WTC11 (cell line): ENCODE measurements around the gene BCOR. TPM values are rescaled to one million over a fixed set of nuclear protein-coding genes. Genes with fewer than 3 reads are reported as not detected.

ENCODE experiments used
- ATAC-seq: fragments of 200-7000 bp; cut with Tn5 transposase; 2 replicates; pipeline ENCODE4 v1.10.0; 2021; ENCODE audit warnings: mild to moderate bottlenecking, moderate library complexity
- CTCF ChIA-PET: fragments of 300-600 bp; sonication (Branson Sonifier 250); formaldehyde crosslinking; loops from one replicate; lab custom pipeline; 2021; ENCODE audit warnings: antibody characterized with exemption; lab: Charles Lee
- POLR2A ChIA-PET: fragments of 350-600 bp; sonication (Branson Sonifier 250); formaldehyde crosslinking; loops from one replicate; lab custom pipeline; 2021; ENCODE audit warnings: antibody characterized with exemption; lab: Charles Lee
- DNase-seq: peaks from one replicate; pipeline ENCODE4 v3.0.0; 2021; ENCODE audit warnings: low spot score
- H3K27ac Mint-ChIP-seq: 2 replicates; pipeline ENCODE4 v1.8.0; 2021; ENCODE audit warnings: mixed read lengths
- H3K27me3 Mint-ChIP-seq: 2 replicates; pipeline ENCODE4 v1.8.0; 2021; ENCODE audit warnings: low read depth, mild to moderate bottlenecking, moderate library complexity, mixed read lengths
- H3K36me3 Mint-ChIP-seq: 2 replicates; pipeline ENCODE4 v1.8.0; 2021; ENCODE audit warnings: mixed read lengths
- H3K4me1 Mint-ChIP-seq: 2 replicates; pipeline ENCODE4 v1.8.0; 2022; ENCODE audit warnings: mixed read lengths
- H3K4me3 Mint-ChIP-seq: 2 replicates; pipeline ENCODE4 v1.8.0; 2021; ENCODE audit warnings: mild to moderate bottlenecking, moderate library complexity, mixed read lengths
- H3K9me3 Mint-ChIP-seq: 2 replicates; pipeline ENCODE4 v1.8.0; 2021; ENCODE audit warnings: mixed read lengths
- CREM ChIP-seq: sonication (generic); formaldehyde crosslinking; IDR thresholded peaks from 2 replicates; pipeline ENCODE4 v1.8.1; 2022; ENCODE audit warnings: mild to moderate bottlenecking, missing genetic modification reagents, moderate library complexity
- PRDM15 ChIP-seq: sonication (generic); formaldehyde crosslinking; IDR thresholded peaks from 2 replicates; pipeline ENCODE4 v1.8.0; 2022; ENCODE audit warnings: missing genetic modification reagents
- STAT6 ChIP-seq: sonication (generic); formaldehyde crosslinking; conservative IDR thresholded peaks from 2 replicates; pipeline ENCODE4 v1.8.1; 2023; ENCODE audit warnings: mild to moderate bottlenecking, low read depth, missing genetic modification reagents, moderate library complexity
- TEAD4 ChIP-seq: sonication (generic); formaldehyde crosslinking; IDR thresholded peaks from 2 replicates; pipeline ENCODE4 v1.8.0; 2022; ENCODE audit warnings: mild to moderate bottlenecking, missing genetic modification reagents
- USF1 ChIP-seq: sonication (generic); formaldehyde crosslinking; IDR thresholded peaks from 2 replicates; pipeline ENCODE4 v1.8.0; 2022; ENCODE audit warnings: mild to moderate bottlenecking, missing genetic modification reagents
- ZNF423 ChIP-seq: fragments of 250-450 bp; sonication (Bioruptor Pico); IDR thresholded peaks from 2 replicates; pipeline ENCODE4 v2.1.2; 2022; ENCODE audit warnings: mild to moderate bottlenecking, moderate library complexity
- total RNA-seq: library from RNA; stranded (reverse); gene quantifications from 3 replicates; pipeline ENCODE4 v1.2.3, GENCODE V29; 2021

Gene BCOR
- total RNA-seq, 1 experiment from 2014 or later, result 44.5 TPM

- Mint-ChIP-seq H3K36me3 (peaks cover 8% of the 10 kb centered on the region; the same call in 1 of the 2 replicates), H3K4me1 (peaks cover 51% of the 10 kb centered on the region)
- POLR2A ChIA-PET, result interaction anchor here (0.9 to 4.9 kb wide), 4 partner anchors 14 to 85 kb away, joined by 3 to 17 read pairs (median 6); no protein-coding TSS in a partner anchor
- TF ChIP-seq STAT6 (no peak), CREM (no peak)
- TF ChIP-seq, all 79 proteins: peak for 0
- no peaks in the 10 kb centered on the region for H3K9me3 Mint-ChIP-seq
- ATAC-seq (no peak), DNase-seq (no peak)
- H3K27ac Mint-ChIP-seq, result peak overlapping the region; percentile 95
- H3K4me3 Mint-ChIP-seq, result peak overlapping the region; percentile 86
- CTCF ChIA-PET, result interaction anchor here (0.7 to 1.3 kb wide), 4 partner anchors 17 to 176 kb away, joined by 3 to 4 read pairs (median 3); no protein-coding TSS in a partner anchor
- peaks cover 16% of the 10 kb centered on the region for H3K27me3 Mint-ChIP-seq
These were observed 6.8 kb downstream of the BCOR start for GRCh38 chrX:40090961-40091360.

GRCh38 chrX:40090050-40090804, 7.5 kb downstream of the BCOR start:
- peak; percentile 70 for TF ChIP-seq PRDM15 (CRISPR knock-in tag)
- TF ChIP-seq ZNF423 (CRISPR knock-in tag), result peak; percentile 67
- TF ChIP-seq TEAD4, result no peak
- DNase-seq, result no peak
- Mint-ChIP-seq H3K27ac (no peak overlapping the region), H3K9me3 (no peaks in the 10 kb centered on the region), H3K27me3 (peaks cover 24% of the 10 kb centered on the region), H3K36me3 (peaks cover 7% of the 10 kb centered on the region; the same call in 1 of the 2 replicates), H3K4me3 (peak overlapping the region; percentile 86), H3K4me1 (peaks cover 55% of the 10 kb centered on the region)
- ATAC-seq, result peak; percentile 5
- CTCF ChIA-PET, result interaction anchor here (1.0 to 1.3 kb wide), 2 partner anchors 18 to 177 kb away, joined by 3 to 4 read pairs; no protein-coding TSS in a partner anchor
- POLR2A ChIA-PET, result interaction anchor here (0.6 to 2.6 kb wide), 2 partner anchors 64 to 78 kb away, joined by 9 to 10 read pairs; no protein-coding TSS in a partner anchor

GRCh38 chrX:40088803-40089540, 8.8 kb downstream of the BCOR start:
- H3K27me3 Mint-ChIP-seq, result peaks cover 27% of the 10 kb centered on the region
- ChIA-PET CTCF (interaction anchor here (1.0 kb wide), 1 partner anchor 31 kb away, joined by 3 read pairs; no protein-coding TSS in a partner anchor), POLR2A (interaction anchor here (1.8 kb wide), 1 partner anchor 64 kb away, joined by 5 read pairs; no protein-coding TSS in a partner anchor)
- H3K27ac Mint-ChIP-seq, result peak overlapping the region; percentile 84; the same call in 1 of the 2 replicates
- TF ChIP-seq PRDM15 (CRISPR knock-in tag) (0 out of 2 replicates have a peak, but pooled peaks have one; percentile 54), USF1 (CRISPR knock-in tag) (no peak)
- H3K4me3 Mint-ChIP-seq, result peak overlapping the region; percentile 67
- ATAC-seq (no peak), DNase-seq (no peak)
- no peaks in the 10 kb centered on the region for H3K9me3 Mint-ChIP-seq
- peaks cover 63% of the 10 kb centered on the region for H3K4me1 Mint-ChIP-seq
- H3K36me3 Mint-ChIP-seq, result peaks cover 3% of the 10 kb centered on the region; the same call in 1 of the 2 replicates
